ENCODE results near the gene CHRM2. TPM values are rescaled to one million over a fixed set of nuclear protein-coding genes. Genes with fewer than 3 reads are reported as not detected.

CHRM2 gene
- total and polyA plus RNA-seq, 9 of the 15 experiments (the other 6 are each of a cell fraction or from before 2014, with no cell fraction given), result not detected

DNA sequence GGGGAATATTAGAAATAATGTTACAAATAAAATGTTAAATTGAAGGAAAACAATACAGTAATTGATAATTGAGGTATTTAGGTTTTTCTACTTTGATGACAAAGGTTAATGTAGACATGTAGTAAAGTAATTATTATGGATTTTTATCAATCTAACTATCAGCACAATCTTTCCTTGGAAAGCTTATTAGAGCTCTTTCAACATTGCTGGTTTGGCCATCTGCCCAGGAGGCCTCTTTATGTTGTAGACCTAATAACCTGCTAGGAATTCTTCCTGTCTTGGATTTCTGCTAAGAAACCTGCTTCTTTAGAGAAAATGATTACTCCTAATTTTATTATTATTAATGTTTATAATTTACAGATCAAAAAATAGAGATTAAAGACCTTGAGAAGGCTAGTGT, 78.9 kb downstream of the CHRM2 start:
- Histone ChIP-seq H3K9me3 (replicated peaks; ENCODE audit: control insufficient read depth, insufficient read depth, low read depth, low read length) (no peaks in the 10 kb centered on the region), H3K9ac (ENCODE audit: insufficient read depth in 1 of 2, low read depth in 2 of 2, low read length in 2 of 2) (no peak overlapping the region), H3K27ac (ENCODE audit: extremely low read depth, low read depth, low read length) (no peak overlapping the region), H3K4me2 (ENCODE audit: insufficient read depth, low read length) (no peak overlapping the region), H2AFZ (ENCODE audit: low read depth, low read length) (no peak overlapping the region), H3K36me3 (ENCODE audit: control insufficient read depth, insufficient read depth, low read length) (no peaks in the 10 kb centered on the region), H3K9me1 (ENCODE audit: control insufficient read depth, insufficient read depth, low read length) (no peaks in the 10 kb centered on the region), H4K20me1 (replicated peaks; ENCODE audit: control insufficient read depth, insufficient read depth, low read length) (no peaks in the 10 kb centered on the region), H3K79me2 (ENCODE audit: control insufficient read depth, insufficient read depth, low read length) (no peaks in the 10 kb centered on the region), H3K27me3 (ENCODE audit: control insufficient read depth in 2 of 2, insufficient read depth in 2 of 2, low read length in 2 of 2) (no peaks in the 10 kb centered on the region), H3K4me1 (replicated peaks in 1 of 2; ENCODE audit: control insufficient read depth in 2 of 2, insufficient read depth in 2 of 2, low read length in 2 of 2) (no peaks in the 10 kb centered on the region), H3K4me3 (no peak overlapping the region)
- BruUV-seq (replicated peaks), result no TSS peak
- ATAC-seq (no peak), DNase-seq (ENCODE audit: extremely low read depth in 1 of 4, low spot score in 3 of 4) (no peak), FAIRE-seq (no peak)
- intact Hi-C loops (cut with micrococcal nuclease) (no loop called here), in situ Hi-C loops (cut with MboI) (no loop called here)
- POLR2A ChIA-PET, result no interaction called here
- CTCF ChIA-PET (ENCODE audit: low intra/inter-chr PET ratio), result no interaction called here
- no peak for TF ChIP-seq PRMT5 (CRISPR knock-in tag; IDR thresholded peaks at IDR 0.05)
- no peak for TF ChIP-seq ZNF57 (CRISPR knock-in tag; IDR thresholded peaks at IDR 0.05)
- TF ChIP-seq, protein P1, sequence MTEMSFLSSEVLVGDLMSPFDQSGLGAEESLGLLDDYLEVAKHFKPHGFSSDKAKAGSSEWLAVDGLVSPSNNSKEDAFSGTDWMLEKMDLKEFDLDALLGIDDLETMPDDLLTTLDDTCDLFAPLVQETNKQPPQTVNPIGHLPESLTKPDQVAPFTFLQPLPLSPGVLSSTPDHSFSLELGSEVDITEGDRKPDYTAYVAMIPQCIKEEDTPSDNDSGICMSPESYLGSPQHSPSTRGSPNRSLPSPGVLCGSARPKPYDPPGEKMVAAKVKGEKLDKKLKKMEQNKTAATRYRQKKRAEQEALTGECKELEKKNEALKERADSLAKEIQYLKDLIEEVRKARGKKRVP (CRISPR knock-in tag; IDR thresholded peaks at IDR 0.05), result no peak
- TF ChIP-seq, protein P2, sequence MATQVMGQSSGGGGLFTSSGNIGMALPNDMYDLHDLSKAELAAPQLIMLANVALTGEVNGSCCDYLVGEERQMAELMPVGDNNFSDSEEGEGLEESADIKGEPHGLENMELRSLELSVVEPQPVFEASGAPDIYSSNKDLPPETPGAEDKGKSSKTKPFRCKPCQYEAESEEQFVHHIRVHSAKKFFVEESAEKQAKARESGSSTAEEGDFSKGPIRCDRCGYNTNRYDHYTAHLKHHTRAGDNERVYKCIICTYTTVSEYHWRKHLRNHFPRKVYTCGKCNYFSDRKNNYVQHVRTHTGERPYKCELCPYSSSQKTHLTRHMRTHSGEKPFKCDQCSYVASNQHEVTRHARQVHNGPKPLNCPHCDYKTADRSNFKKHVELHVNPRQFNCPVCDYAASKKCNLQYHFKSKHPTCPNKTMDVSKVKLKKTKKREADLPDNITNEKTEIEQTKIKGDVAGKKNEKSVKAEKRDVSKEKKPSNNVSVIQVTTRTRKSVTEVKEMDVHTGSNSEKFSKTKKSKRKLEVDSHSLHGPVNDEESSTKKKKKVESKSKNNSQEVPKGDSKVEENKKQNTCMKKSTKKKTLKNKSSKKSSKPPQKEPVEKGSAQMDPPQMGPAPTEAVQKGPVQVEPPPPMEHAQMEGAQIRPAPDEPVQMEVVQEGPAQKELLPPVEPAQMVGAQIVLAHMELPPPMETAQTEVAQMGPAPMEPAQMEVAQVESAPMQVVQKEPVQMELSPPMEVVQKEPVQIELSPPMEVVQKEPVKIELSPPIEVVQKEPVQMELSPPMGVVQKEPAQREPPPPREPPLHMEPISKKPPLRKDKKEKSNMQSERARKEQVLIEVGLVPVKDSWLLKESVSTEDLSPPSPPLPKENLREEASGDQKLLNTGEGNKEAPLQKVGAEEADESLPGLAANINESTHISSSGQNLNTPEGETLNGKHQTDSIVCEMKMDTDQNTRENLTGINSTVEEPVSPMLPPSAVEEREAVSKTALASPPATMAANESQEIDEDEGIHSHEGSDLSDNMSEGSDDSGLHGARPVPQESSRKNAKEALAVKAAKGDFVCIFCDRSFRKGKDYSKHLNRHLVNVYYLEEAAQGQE (IDR thresholded peaks at IDR 0.05; ENCODE audit: borderline replicate concordance), result no peak
- TF ChIP-seq, protein P2 (CRISPR knock-in tag; IDR thresholded peaks at IDR 0.05; ENCODE audit: low read depth), result no peak
- no peak for TF ChIP-seq TSC22D4 (tag; IDR thresholded peaks at IDR 0.05)
- TF ChIP-seq EZH2 (IDR thresholded peaks at IDR 0.05; ENCODE audit: borderline replicate concordance, low read depth, low read length), result no peak
- no peak for TF ChIP-seq LARP7 (IDR thresholded peaks at IDR 0.05)
- TF ChIP-seq SRSF3 (IDR thresholded peaks at IDR 0.05; ENCODE audit: insufficient read depth, low read length), result no peak
- TF ChIP-seq NR2F6 (CRISPR knock-in tag; IDR thresholded peaks at IDR 0.05), result no peak
- no peak for TF ChIP-seq ZSCAN32 (CRISPR knock-in tag; IDR thresholded peaks at IDR 0.05)
- TF ChIP-seq, protein P3, sequence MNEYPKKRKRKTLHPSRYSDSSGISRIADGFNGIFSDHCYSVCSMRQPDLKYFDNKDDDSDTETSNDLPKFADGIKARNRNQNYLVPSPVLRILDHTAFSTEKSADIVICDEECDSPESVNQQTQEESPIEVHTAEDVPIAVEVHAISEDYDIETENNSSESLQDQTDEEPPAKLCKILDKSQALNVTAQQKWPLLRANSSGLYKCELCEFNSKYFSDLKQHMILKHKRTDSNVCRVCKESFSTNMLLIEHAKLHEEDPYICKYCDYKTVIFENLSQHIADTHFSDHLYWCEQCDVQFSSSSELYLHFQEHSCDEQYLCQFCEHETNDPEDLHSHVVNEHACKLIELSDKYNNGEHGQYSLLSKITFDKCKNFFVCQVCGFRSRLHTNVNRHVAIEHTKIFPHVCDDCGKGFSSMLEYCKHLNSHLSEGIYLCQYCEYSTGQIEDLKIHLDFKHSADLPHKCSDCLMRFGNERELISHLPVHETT (CRISPR knock-in tag; conservative IDR thresholded peaks at IDR 0.05 in 1 of 2, IDR thresholded peaks at IDR 0.05 in 1 of 2), result no peak
- TF ChIP-seq EGR1 (conservative IDR thresholded peaks at IDR 0.05), result no peak
- TF ChIP-seq SIRT6 (IDR thresholded peaks at IDR 0.05; ENCODE audit: low read depth, low read length), result no peak
- TF ChIP-seq CBX2 (IDR thresholded peaks at IDR 0.05; ENCODE audit: insufficient read depth, low read length, poor library complexity, severe bottlenecking), result no peak

All from K562 (cell line).